ENCODE data around the gene GPR17.

GPR17 gene

DNA sequence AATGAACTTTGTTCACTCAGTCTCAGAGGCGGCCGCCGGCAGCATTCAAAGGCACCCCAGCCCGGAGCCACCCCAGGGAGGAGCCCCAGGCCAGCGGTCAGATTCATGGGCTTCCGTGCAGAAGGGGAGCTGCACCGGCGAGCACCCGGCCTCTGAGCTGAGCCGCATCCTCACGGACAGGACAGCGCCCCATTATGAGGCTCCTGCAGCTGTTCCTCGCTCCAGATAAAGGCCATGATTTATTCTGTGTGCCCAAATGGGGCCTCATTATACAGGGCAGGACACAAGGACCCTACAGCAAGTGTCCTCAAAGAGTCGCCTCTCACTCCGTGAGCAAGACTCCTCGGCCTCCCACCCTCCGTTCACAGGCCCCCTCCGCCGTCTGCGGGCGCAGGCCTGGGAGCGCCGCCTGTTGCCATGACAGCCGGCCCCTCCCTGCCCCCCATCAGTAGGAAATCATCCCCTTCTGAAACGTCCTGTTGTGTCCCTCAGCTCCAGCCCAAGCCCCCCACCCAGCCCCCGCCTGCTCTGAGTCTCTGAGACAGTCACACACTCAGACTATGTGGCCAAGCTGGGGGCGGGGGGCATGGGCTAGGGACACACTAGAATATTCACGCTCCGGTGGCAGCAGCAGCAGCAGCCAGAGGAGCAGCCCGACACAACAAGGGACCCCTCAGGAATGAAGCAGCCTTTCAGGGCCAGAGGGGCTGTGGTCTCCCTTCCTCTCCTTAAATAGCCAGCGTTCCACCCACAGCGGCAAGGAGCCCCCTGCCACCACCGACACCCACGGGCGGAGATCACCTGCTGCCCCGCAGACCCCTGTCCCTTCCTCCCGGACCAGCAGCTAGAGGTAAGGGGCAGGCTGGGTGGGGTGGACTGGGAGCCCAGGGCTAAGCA is at the start of gene GPR17:
Gene GPR17, plus strand, starts transcription at position 759 of the 897 bp plus-strand sequence. CDS start 4,583 bp downstream, outside the sequence.
- no peak for DNase-seq

GRCh38 chr2:127596311-127597045 is 49.5 kb upstream of the GPR17 start:
- no peak for DNase-seq

DNA sequence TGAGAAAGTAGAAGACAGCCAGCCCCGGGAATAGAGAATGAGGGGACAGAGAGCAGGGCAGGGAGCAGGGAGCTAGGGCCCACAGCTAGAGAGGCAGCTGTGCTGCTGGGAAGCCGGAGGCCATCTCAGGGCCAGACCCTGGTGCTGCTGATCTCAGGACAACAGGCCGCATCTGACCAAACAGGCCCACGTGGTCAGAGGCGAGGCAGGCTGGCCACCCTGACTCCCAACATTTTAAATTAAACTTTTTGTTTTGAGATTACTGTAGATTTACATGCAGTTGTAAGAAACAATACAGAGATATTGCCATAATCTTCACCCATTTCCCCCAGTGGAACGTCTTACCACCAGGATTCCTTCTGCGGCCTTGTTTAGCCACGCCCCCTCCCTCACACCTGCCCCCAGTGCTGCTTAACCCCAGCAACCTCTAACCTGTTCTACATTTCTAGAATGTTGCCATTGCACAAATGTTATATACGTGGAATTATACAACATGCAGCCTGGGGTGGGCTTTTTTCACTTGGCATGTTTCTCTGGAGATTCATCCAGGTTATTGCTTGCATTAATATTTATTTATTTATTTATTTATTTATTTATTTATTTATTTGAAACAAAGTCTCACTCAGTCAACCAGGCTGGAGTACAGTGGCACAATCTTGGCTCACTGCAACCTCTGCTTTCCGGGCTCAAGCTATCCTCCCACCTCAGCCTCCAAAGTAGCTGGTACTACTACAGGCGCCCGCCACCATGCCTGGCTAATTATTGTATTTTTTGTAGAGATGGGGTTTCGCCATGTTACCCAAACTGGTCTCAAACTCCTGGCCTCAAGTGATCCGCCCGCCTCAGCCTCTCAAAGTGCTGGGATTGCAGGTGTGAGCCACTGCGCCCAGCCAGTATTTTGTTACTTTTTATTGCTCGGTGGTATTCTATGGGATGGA is 48.6 kb upstream of the GPR17 start:
- no peak for DNase-seq

DNA sequence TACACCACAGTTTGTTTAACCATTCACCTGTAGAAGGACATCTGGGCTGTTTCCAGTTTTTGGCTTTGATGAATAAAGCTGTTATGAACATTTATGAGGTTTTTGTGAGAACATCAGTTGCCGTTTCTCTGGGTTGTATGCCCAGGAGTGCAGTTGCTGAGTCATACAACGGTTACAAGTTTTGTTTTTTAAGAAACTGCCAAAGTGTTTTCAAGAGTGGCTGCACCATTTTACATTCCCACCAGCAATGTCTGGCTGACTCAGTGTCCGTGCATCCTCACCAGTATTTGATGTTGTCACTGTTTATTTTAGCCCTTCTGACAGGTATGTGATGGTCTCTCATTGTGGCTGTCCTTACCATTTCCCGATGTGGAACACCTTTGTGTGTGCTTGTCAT is 48.0 kb upstream of the GPR17 start:
- DNase-seq = no peak

DNA sequence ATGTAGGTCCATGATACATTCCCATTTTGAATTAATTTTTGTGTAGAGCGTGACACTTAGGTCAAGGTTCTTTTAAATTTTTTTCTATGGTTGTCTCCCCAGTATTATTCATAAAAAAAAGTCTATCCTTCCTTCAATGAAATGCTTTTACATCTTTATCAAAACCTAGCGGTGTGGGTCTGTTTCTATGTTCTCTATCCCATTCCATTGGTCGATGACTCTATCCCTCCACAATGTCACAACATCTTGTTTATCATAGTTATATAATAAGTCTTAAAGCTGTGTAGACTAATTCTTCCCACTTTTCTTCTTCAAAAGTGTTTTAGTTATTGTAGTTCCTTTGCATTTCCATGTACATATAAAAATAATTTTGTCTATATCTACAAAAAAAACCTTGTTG is 47.2 kb upstream of the GPR17 start:
- DNase-seq = no peak

DNA sequence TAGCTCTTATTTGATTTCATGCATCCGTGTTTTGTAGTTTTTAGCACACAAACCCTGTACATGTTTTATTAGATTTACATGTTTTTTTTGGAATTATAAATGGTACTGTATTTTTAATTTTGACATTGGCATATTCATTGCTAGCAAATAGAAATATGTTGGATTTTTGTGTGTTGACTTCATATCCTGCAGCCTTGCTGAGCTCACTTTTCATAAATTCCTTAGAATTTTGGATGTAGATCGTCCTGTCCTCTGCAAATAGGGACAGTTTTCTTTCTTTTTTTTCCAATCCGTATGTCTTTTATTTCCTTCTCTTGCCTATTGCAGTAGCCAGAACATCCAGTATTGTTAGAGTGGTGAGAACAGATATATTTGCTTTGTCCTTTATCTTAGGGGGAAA is 46.7 kb upstream of the GPR17 start:
- no peak for DNase-seq

DNA sequence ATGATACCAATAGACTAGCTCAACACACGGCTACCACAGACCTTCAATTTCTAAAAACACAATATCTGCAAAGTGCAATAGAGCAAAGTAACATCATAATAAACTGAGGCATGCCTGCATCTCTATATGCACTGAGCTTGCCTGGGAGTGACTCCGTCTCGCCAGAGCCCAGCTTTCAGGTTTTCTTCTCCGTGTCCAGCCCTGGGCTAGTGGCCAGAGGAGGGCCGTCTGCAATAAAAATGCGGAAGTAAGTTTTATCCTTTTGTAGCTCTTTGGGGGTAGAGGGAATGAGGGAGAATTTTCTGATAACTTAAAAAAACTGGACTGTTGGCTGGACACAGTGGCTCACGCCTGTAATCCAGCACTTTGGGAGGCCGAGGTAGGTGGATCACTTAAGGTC is 41.0 kb upstream of the GPR17 start:
- DNase-seq = no peak

DNA sequence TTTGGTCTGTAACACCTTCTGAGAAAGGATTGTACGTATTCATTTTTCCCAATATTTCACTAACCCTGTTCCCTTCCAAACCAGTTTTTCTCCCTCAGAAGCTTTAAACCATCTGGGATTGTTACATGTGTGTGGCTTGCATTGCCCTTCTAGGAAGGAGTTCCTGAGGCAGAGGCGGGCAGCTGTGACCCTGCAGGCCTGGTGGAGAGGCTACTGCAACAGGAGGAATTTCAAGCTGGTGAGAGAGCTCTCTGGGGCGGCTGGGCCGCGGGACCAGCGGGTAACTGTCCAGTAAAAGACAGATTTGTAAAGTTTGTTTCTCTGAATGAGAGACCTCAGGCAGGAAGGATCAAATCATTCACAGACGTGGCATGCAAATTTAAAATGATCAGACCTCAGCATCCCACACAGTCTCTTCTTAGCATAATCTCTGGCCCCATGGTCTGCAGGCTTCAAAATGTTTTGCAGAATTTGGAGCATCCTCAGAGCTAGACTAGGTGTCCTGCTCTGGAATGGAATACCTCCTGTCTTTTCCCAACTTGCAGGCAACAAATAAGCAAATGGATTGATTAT is 40.2 kb upstream of the GPR17 start:
- no peak for DNase-seq

DNA sequence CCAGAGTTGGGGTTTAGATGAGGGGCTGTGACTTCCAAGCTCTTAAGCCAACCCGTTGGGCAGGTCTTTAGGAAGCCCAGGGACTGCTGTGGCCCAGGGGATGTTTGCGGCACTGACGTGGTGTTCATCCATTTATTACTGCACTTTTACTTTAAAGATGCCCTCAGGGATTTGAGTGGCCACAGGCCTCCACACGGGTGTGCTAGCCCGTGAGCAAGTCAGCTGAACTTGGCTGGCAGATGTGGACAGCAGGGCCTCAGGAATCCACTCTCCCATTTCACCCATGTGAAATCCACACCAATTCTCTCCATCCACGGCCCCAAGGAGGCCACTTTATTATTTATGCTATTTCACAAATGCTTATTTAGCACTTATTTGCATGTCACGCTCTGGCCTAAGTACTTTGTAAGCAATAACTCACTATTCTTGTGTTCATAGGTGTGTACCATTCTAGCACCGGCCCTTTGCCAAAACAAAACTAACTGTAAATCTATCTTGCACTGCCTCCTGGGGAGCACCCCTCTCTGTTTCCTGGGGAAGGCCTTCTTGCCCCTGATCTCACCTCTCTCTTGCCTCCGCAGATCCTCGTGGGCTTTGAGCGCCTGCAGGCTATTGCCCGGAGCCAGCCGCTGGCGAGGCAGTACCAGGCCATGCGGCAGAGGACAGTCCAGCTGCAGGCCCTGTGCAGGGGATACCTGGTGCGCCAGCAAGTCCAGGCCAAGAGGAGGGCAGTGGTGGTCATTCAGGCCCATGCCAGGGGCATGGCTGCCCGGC is 39.1 kb upstream of the GPR17 start:
- no peak for DNase-seq

DNA sequence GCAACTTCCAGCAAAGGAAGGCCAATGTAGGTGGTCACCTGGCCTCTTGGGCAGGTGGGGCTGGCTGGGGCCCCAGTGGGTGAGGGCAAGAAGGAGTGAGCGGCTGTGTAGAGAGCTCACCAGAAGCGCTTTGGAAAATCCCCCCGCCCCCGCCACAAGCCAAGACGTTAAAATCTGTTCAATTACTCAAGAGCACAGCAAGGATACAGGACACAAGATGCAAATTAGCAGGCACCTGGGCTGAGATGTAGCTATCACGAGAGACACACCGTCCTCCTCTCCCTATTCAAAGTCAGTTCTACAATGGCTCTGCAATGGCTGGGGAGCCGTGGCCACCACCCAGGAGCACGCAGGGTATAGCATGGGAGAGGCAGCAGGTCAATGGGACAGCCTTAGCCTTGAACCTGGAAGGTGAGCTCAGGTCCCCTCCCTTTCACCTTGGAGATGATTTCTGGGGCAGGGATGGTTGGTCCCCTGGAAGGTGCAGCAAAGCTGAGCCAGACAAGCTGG is 38.5 kb upstream of the GPR17 start:
- no peak for DNase-seq

DNA sequence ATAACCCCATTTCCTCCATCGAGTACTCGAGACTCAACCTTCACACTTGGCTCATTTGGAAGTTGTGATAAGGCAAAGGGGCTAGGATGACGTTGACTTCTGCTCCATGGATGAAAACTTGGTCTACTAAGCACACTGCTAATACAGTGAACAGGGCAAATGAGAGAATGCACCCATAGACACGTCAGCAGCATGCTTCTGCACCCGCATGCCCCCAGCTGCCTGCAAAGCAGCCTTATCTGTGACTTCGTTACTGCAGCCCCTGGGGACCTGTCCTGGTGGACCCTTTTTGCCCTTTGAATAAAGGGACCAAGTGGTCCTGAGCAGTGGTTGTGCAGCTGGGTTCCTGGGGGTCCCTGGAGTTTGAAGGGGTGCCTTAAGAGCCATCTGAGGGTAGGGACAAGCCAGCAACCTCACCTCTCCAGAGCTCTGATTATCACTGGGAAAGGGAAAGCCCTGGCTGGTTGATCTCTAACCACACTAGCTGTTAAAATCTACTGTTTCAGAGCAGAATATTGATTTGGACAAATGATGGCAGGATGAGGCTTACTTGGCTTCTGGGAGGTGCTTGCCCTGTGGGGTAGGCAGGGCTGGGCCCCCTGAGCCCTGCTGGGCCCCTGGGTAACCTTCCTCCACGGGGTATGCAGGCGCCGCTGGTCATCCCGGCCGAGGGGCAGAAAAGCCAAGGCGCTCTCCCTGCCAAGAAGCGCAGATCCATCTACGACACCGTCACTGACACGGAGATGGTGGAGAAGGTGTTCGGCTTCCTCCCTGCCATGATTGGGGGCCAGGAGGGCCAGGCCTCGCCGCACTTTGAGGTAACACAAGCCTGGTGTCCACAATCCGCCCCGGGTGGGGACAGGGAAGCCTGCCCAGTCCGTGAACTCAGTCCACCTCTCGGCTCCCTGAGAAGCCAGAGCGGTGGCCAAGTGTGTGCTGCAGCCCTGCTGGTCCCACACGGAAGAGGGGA is 37.6 kb upstream of the GPR17 start:
- no peak for DNase-seq

- no peak for DNase-seq
Measured at GRCh38 chr2:127609031-127609751, 36.8 kb upstream of the GPR17 start.

DNA sequence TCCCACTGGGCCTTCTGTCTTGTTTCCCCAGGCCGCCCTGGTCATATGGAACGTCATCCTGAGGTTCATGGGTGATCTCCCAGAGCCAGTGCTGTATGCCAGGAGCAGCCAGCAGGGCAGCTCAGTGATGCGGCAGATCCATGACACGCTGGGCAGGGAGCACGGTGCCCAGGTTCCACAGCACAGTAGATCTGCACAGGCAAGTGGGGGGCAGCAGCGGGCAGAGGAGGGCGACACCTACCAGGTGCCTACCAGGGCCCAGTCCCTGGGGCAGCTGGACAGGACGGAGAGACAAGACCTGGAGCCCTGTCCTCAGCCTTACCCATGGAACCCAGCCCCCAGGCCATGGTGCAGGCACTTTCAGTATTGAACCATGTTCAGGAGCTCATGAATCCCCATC is 36.1 kb upstream of the GPR17 start:
- no peak for DNase-seq

DNA sequence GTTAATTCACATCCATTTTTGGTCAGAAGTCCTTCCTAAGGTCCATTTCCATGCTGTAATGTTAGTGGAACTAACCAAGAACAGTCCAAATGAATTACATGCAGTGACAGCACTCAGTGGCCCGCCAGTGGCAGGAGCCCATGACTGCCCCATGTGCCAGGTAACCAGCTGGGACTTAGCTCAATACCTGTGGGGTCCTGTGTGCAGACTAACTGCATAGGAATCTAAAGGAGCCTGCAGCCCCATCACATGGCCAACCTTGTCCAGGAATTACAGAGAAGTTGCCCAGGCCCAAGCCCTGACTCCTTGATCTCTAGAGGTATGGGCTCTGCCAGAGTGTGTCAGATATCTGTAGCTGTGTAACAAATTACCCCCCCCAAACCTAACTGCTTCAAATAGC is 35.4 kb upstream of the GPR17 start:
- DNase-seq = no peak

DNA sequence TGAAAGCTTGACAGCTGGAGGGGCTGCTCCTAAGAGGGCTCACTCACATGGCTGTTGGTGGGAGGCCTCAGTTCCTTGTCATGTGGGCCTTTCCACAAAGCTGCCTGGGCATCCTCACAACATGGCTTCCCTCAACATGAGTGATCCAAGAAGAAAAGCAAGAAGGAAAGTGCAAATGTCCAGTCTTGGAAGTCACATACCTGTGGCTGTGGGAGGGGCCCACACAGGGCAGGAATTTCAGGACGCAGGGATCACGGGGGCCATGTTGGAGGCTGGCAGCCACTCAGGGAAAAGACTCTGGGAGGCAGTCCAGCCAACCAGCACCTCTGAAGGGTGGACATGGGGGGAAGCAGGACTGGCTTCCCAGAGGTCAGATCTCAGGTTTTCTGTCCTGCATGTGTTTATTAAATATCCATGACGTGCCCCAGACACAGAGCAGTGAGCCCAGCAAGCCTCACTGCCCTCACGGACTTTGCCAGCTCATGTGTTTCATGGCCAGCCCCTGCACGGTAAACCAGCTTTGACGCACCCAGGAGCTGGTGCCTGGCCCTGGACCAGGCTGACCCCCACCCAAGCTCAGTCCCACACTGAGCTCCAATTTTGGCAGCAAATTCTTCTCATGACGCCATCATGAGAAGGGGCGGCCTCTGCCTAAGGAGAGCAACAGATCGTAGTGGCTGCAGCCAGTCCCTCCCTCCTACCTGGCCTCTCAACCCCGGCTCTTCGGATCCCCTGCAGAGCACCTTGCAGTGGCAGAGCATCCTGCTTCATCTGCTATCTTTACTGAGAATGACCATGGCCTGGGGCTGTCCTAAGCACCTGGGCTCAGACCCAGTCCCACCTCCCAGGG is 34.7 kb upstream of the GPR17 start:
- DNase-seq = no peak

DNA sequence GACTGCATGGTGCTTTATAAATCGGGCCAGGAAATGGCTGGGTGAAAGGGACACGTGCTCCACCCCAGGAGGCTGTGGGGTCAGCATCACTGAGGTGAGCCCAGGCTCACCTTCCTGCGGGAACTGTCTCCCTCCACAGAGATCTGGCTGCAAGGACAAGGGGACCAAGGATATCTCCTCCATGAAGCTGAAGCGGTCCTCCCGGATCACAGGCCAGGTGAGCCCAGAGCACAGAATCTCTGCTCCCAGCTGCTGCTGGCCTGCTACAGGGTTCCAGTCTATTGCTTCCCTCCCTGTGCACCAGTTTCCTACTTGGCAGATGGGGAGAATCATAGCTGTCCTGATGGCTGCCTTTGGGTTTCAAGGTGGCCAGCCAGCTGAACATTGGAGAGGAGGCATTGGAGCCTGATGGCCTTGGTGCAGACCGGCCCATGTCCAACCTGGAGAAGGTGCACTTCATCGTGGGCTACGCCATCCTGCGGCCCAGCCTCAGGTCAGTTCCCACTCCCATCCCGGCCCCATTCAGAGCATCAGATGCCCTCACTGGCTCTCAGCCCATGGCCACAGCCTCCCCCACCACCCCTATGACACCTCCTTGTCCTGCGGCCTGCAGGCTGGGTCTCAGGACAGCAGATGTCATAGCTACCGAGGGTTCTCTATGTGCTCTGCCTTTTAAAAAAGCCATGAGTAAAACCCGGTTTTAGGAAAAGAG is 33.7 kb upstream of the GPR17 start:
- DNase-seq = no peak

DNA sequence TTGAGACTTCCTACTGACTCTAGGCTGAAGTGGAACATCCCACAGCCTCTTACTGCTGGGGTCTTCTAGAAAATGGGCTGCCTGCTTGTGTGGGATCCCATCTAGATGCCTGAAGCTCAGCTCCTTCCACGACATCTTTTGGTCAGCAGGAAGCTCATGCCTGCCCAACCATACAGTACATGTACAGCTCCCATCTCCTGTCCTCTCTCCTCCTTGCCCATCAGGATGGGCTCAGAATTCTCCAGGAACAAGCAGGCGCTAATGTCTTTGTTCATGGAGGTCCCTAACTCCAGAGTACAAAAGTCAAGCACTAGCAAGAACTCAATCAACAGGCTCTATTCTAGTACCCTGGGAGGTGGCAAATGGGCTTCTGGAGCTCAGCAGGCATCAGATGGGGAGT is 31.7 kb upstream of the GPR17 start:
- DNase-seq = no peak

DNA sequence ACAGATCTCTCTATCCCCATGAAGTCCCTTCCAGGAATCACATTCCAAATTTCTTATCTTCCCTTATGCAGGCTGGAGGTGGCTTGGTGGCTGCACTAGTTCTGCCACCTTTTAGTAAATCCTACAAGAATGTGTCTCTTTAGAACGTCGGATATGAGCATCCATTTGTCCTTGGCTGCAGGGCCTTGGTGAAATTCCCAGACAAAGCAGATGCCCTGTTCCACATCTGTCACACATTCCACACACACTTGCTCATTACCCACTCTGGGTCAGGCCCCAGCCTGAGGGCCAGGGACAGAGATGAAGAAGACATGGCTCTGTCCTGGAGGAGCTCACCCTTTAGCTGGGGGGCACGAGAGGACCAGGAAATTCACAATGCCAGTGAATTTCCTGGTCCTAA is 31.2 kb upstream of the GPR17 start:
- no peak for DNase-seq

All from stimulated activated CD4-positive, alpha-beta T cell treated with anti-CD3 and anti-CD28 coated beads, Interleukin-4, amount 100 ng/mL, for 4 hours (primary cell).